Measurements from ENCODE around the gene KIF1B. TPM values are rescaled to one million over a fixed set of nuclear protein-coding genes. Genes with fewer than 3 reads are reported as not detected.

Gene KIF1B
- total and polyA plus RNA-seq, 10 donors: 1.6 to 53.5 (median 34.5) TPM

DNA sequence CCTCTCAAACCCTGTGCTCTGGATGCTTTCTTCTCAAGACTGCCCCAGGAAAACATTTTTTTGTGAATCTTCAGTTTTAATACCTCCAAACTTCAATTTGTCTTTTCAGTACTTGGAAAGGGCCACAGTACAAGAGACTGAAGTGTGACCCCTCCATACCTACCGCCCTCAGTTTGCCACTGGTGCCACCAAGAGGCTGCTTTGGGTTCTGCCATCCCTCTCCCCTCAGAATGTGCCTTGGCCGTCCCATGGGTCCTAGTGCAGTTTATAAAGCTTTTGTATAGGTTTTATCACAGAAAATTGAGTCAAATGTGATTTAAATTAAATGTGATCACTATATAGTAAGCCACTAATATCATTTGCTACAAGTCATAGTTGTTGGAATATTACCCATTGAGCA is 127.7 kb downstream of the KIF1B start:
- DNase-seq: no peak
- intact Hi-C loops (cut with DNase I; ENCODE audit: low total_unique reads): no loop called here
- no peak overlapping the region for H3K4me3 ChIP-seq
- peak overlapping the region in 2 of 8 donors; percentile 15 to 33 for H3K27ac ChIP-seq
- H3K27me3 ChIP-seq (replicated peaks in 1 of 7): no peaks in the 10 kb centered on the region
- peaks cover 0 to 100% (median 58%) of the 10 kb centered on the region in 6 donors for H3K36me3 ChIP-seq
- no peak for TF ChIP-seq POLR2A (IDR thresholded peaks at IDR 0.05)
- peak in 1 of 3 donors; percentile 8 for TF ChIP-seq POLR2AphosphoS5 (IDR thresholded peaks at IDR 0.05)
- TF ChIP-seq, protein P1, sequence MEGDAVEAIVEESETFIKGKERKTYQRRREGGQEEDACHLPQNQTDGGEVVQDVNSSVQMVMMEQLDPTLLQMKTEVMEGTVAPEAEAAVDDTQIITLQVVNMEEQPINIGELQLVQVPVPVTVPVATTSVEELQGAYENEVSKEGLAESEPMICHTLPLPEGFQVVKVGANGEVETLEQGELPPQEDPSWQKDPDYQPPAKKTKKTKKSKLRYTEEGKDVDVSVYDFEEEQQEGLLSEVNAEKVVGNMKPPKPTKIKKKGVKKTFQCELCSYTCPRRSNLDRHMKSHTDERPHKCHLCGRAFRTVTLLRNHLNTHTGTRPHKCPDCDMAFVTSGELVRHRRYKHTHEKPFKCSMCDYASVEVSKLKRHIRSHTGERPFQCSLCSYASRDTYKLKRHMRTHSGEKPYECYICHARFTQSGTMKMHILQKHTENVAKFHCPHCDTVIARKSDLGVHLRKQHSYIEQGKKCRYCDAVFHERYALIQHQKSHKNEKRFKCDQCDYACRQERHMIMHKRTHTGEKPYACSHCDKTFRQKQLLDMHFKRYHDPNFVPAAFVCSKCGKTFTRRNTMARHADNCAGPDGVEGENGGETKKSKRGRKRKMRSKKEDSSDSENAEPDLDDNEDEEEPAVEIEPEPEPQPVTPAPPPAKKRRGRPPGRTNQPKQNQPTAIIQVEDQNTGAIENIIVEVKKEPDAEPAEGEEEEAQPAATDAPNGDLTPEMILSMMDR (IDR thresholded peaks at IDR 0.05 in 8 of 11, conservative IDR thresholded peaks at IDR 0.05 in 3 of 11): peak in 10 of 11 experiments; percentile 21 to 73 (median 54)
- WGBS, 5 donors: 35 to 52% (median 39%) methylated on average over 2 of the region's 2 CpGs
- H3K4me1 ChIP-seq: peaks cover 0 to 9% (median 0%) of the 10 kb centered on the region in 6 donors
- H3K9me3 ChIP-seq: no peaks in the 10 kb centered on the region

DNA sequence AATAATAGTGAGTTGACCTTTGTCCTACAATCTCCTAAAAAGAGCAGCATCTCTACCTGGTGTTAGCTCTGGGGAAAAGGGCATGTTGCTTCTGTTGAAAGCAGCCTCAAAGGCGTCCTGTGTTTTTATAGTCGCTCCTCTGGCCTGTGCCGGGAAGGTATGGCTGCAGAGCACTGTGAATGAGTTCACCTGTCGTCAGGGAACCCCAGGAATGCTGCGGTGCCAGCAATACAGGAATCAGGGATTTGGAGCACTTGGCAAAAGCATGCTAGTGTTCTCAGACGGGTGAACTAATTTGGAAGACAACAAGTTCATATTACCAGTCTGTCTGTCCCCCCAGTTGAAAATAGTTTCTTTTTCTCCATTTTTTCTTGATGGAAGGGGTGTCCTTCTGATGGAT is 128.2 kb downstream of the KIF1B start:
- WGBS, 5 donors: 92 to 97% (median 94%) methylated on average over 6 of the region's 6 CpGs
- Histone ChIP-seq H3K9me3 (no peaks in the 10 kb centered on the region), H3K27me3 (replicated peaks in 1 of 7) (no peaks in the 10 kb centered on the region), H3K36me3 (peaks cover 0 to 100% (median 64%) of the 10 kb centered on the region in 6 donors), H3K4me1 (peaks cover 0 to 9% (median 0%) of the 10 kb centered on the region in 6 donors), H3K27ac (no peak overlapping the region), H3K4me3 (no peak overlapping the region)
- TF ChIP-seq POLR2AphosphoS5 (IDR thresholded peaks at IDR 0.05) (no peak), POLR2A (IDR thresholded peaks at IDR 0.05) (no peak)
- TF ChIP-seq, protein P1 (IDR thresholded peaks at IDR 0.05 in 8 of 11, conservative IDR thresholded peaks at IDR 0.05 in 3 of 11): no peak
- intact Hi-C loops (cut with DNase I; ENCODE audit: low total_unique reads): no loop called here
- no peak for DNase-seq

DNA sequence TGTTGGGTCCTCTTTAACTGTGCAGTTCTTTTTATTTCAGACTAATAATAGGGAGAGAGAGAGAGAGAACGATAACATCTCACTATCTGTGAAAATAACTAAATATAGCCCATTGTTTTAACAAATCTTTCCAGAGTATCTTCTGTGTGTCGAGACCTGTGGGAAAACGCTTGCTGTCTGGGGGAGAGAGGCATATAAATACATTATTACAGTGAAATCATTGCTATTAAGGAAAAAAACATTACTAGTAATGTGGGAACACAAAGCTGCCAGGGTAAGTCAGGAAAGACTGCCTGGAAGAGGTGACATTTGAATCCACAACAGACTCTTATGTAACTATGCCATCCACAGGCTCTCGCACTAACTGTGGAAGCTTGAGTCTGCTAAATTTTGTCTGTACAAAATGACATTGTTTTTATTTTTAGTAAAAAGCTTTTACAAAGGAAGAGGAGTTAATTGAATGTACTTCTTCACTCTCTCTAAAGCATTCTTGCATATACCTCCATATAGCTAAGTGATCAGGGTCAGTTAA is 128.7 kb downstream of the KIF1B start:
- Histone ChIP-seq H3K4me3 (no peak overlapping the region), H3K27me3 (replicated peaks in 1 of 7) (no peaks in the 10 kb centered on the region), H3K36me3 (peaks cover 0 to 100% (median 67%) of the 10 kb centered on the region in 6 donors), H3K4me1 (peaks cover 0 to 9% (median 0%) of the 10 kb centered on the region in 6 donors), H3K9me3 (no peaks in the 10 kb centered on the region), H3K27ac (no peak overlapping the region)
- WGBS, 5 donors: 91 to 95% (median 93%) methylated on average over 4 of the region's 4 CpGs
- intact Hi-C loops (cut with DNase I; ENCODE audit: low total_unique reads): no loop called here
- TF ChIP-seq POLR2AphosphoS5 (IDR thresholded peaks at IDR 0.05) (no peak), POLR2A (IDR thresholded peaks at IDR 0.05) (no peak)
- TF ChIP-seq, protein P1 (IDR thresholded peaks at IDR 0.05 in 8 of 11, conservative IDR thresholded peaks at IDR 0.05 in 3 of 11): no peak
- DNase-seq: no peak

DNA sequence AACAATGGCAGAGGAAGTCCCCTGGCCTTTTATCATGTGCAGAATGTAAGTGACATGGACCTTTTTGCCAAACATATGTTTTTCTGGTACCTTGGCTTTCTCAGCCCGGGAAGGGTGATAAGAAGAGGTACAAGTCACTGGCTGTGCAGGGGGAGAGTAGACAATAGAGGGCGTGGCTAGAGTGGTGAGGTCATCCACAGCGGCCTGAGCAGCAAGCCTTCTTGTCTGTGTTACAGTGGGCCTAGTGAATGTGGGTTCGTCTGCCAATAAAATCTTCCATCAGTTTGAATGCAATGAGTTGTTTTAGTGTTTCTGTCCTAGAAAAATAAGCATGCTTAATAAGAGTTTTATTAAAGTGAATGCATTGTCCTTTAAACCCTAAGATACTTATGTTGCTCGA is 129.4 kb downstream of the KIF1B start:
- no peaks in the 10 kb centered on the region for H3K27me3 ChIP-seq (replicated peaks in 1 of 7)
- H3K4me1 ChIP-seq: peaks cover 0 to 9% (median 0%) of the 10 kb centered on the region in 6 donors
- intact Hi-C loops (cut with DNase I; ENCODE audit: low total_unique reads): loop anchor here (10.0 kb wide), 1 partner anchor 135 kb away; no protein-coding TSS in a partner anchor
- 64 to 75% (median 70%) methylated on average over 5 of the region's 5 CpGs for WGBS, 5 donors
- H3K9me3 ChIP-seq: no peaks in the 10 kb centered on the region
- peaks cover 0 to 100% (median 67%) of the 10 kb centered on the region in 6 donors for H3K36me3 ChIP-seq
- H3K27ac ChIP-seq: no peak overlapping the region
- no peak for TF ChIP-seq POLR2A (IDR thresholded peaks at IDR 0.05)
- no peak for TF ChIP-seq POLR2AphosphoS5 (IDR thresholded peaks at IDR 0.05)
- TF ChIP-seq, protein P1 (IDR thresholded peaks at IDR 0.05 in 8 of 11, conservative IDR thresholded peaks at IDR 0.05 in 3 of 11): no peak
- no peak overlapping the region for H3K4me3 ChIP-seq
- DNase-seq: no peak
